GM12891 (cell line): ENCODE measurements around the gene CYBB.

Experiments
- PAX5 ChIP-seq: IDR thresholded peaks from 2 replicates; pipeline ENCODE4 v1.6.1; 2011; ENCODE audit warnings: low read length, moderate library complexity, mild to moderate bottlenecking; ENCODE audit not compliant: insufficient read depth, severe bottlenecking
- POLR2A ChIP-seq: IDR thresholded peaks from 2 replicates; pipeline ENCODE4 v1.6.1; 2011; ENCODE audit warnings: low read depth, low read length, control low read depth
- POLR2AphosphoS5 ChIP-seq: IDR thresholded peaks from 2 replicates; pipeline ENCODE4 v1.6.1; 2011; ENCODE audit warnings: low read depth, low read length, control low read depth
- POU2F2 ChIP-seq: IDR thresholded peaks from 2 replicates; pipeline ENCODE4 v1.6.1; 2011; ENCODE audit warnings: low read depth, mild to moderate bottlenecking, control low read depth, low read length, moderate library complexity

DNA sequence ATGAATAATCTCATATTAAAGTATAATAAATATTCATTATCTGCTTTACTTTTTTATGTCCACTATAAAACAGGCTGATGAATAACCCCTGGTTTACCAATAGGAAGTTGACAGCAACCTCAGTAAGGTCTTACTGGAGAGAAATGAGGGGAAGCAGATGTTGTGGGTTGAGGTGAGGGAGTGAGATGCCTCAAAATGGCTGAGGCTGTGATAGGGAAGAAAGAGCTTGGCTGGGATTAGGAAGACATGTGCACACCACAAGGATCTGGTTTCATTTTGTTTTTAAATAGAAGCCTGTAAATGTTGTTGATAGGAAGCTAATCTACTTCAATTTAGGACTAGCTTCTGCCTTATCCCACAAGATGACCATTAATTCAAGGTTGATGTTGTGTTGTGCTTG lies 14.4 kb upstream of the CYBB start:
- TF ChIP-seq POLR2AphosphoS5 (no peak), POU2F2 (no peak), PAX5 (no peak), POLR2A (no peak)
